Lung microvascular endothelial cell (primary cell): ENCODE data around the gene OR8J1. TPM values are rescaled to one million over a fixed set of nuclear protein-coding genes. Genes with fewer than 3 reads are reported as not detected.
"Not testable (repeated sequence)": the region's sequence is repeated elsewhere in the genome, so short reads cannot be mapped to it uniquely, and the experiment has no call there.

Experiments used
- DNase-seq, 2 donors: peaks; one replicate each; pipeline versions ENCODE4 v3.0.0 to v3.0.0-alpha.2; 2010; ENCODE audit warnings: low read depth in 2 of 2
- total RNA-seq: library from RNA; depleted of rRNA; stranded (reverse); fragments of >200 nt; gene quantifications from 2 replicates; pipeline ENCODE4 v1.2.1, GENCODE V29; 2014

Gene OR8J1
- total RNA-seq = not detected in 2 replicates

- no peak for DNase-seq
Measured at GRCh38 chr11:56353991-56354390, at the start of gene OR8J1. Gene OR8J1, plus strand, starts transcription at chr11:56354291. Its CDS starts 5,956 bp downstream, at chr11:56360247.

GRCh38 chr11:56307836-56308235 is 46.3 kb upstream of the OR8J1 start:
- DNase-seq = no peak

GRCh38 chr11:56314844-56315243 is 39.2 kb upstream of the OR8J1 start, which contains the start of gene OR8K3:
Gene OR8K3, plus strand, starts transcription at chr11:56315144. Its CDS starts 3,163 bp downstream, at chr11:56318307.
- DNase-seq = no peak

GRCh38 chr11:56331861-56332491 is 22.1 kb upstream of the OR8J1 start:
- DNase-seq = no peak

- no peak for DNase-seq
Measured at GRCh38 chr11:56333156-56333555, 20.9 kb upstream of the OR8J1 start.

GRCh38 chr11:56340289-56340688 is 13.8 kb upstream of the OR8J1 start:
- DNase-seq = no peak

- DNase-seq = no peak
Measured at GRCh38 chr11:56345739-56346138, 8.4 kb upstream of the OR8J1 start, which contains the start of gene OR8K1. Gene OR8K1, plus strand, starts transcription at chr11:56346039. Its CDS starts 0 bp downstream, at chr11:56346039.

GRCh38 chr11:56375324-56375723 is 21.2 kb downstream of the OR8J1 start, which contains the start of gene OR8U1:
Gene OR8U1, plus strand, starts transcription at chr11:56375624. Its CDS starts 0 bp downstream, at chr11:56375624.
- no peak for DNase-seq

- no peak for DNase-seq
Measured at GRCh38 chr11:56380120-56380519, 26.0 kb downstream of the OR8J1 start.

- DNase-seq = no peak
Measured at GRCh38 chr11:56394381-56394780, 40.3 kb downstream of the OR8J1 start.

GRCh38 chr11:56396047-56396446 is 42.0 kb downstream of the OR8J1 start:
- no peak for DNase-seq

GRCh38 chr11:56401858-56402461 is 47.9 kb downstream of the OR8J1 start:
- DNase-seq = not testable (repeated sequence)

GRCh38 chr11:56404393-56404792 is 50.3 kb downstream of the OR8J1 start:
- DNase-seq = no peak

GRCh38 chr11:56410801-56411200 is 56.7 kb downstream of the OR8J1 start:
- no peak for DNase-seq

Other genes starting within 250 kb of the OR8J1 start
- not detected in 2 replicates for gene OR8H3, start 231.9 kb upstream of the OR8J1 start, total RNA-seq
- not detected in 2 replicates for gene OR8J3, start 214.1 kb upstream of the OR8J1 start, total RNA-seq
- gene OR8K5, start 194.0 kb upstream of the OR8J1 start, total RNA-seq = not detected in 2 replicates
- not detected in 2 replicates for gene OR5J2, start 177.7 kb upstream of the OR8J1 start, total RNA-seq
- gene OR5T2, start 120.0 kb upstream of the OR8J1 start, total RNA-seq = not detected in 2 replicates
- gene OR5T3, start 102.0 kb upstream of the OR8J1 start, total RNA-seq = not detected in 2 replicates
- not detected in 2 replicates for gene OR5T1, start 80.1 kb upstream of the OR8J1 start, total RNA-seq
- gene OR8H1, start 62.0 kb upstream of the OR8J1 start, total RNA-seq = not detected in 2 replicates
- gene OR8K3, start 39.1 kb upstream of the OR8J1 start, total RNA-seq = not detected in 2 replicates
- gene OR8K1, start 8.3 kb upstream of the OR8J1 start, total RNA-seq = not detected in 2 replicates
- not detected in 2 replicates for gene OR8U1, start 21.3 kb downstream of the OR8J1 start, total RNA-seq
- gene OR5AL1, start 58.4 kb downstream of the OR8J1 start, total RNA-seq = not detected in 2 replicates
- not detected in 2 replicates for gene OR5M3, start 119.1 kb downstream of the OR8J1 start, total RNA-seq
- gene OR5M8, start 137.1 kb downstream of the OR8J1 start, total RNA-seq = not detected in 2 replicates
- not detected in 2 replicates for gene OR5M11, start 189.0 kb downstream of the OR8J1 start, total RNA-seq
- gene OR5M10, start 223.4 kb downstream of the OR8J1 start, total RNA-seq = not detected in 2 replicates